Keratinocyte (primary cell): ENCODE data around the gene SLC25A42. TPM values are rescaled to one million over a fixed set of nuclear protein-coding genes. Genes with fewer than 3 reads are reported as not detected.

Experiments
- DNase-seq: peaks from one replicate; pipeline ENCODE4 v3.0.0-alpha.2; 2011; ENCODE audit warnings: low read depth, missing footprints, low spot score
- FAIRE-seq: peaks from 2 replicates; lab custom pipeline; 2011; peaks lifted over from hg19 to GRCh38; lab: Jason Lieb, UNC
- H2AFZ ChIP-seq: 2 replicates; pipeline ENCODE4 v1.6.0; 2012; ENCODE audit warnings: low read length, control low read depth, inconsistent platforms; ENCODE audit not compliant: control insufficient read depth
- H3K27ac ChIP-seq: 2 replicates; pipeline ENCODE4 v1.5.1; 2011; ENCODE audit warnings: low read length; ENCODE audit not compliant: control insufficient read depth, insufficient read depth
- H3K27me3 ChIP-seq: 3 replicates; pipeline ENCODE4 v1.6.0; 2011; ENCODE audit warnings: low read length; ENCODE audit not compliant: control insufficient read depth, insufficient read depth; ENCODE audit errors: extremely low read depth
- H3K36me3 ChIP-seq, 2 experiments: 2 replicates in 1 of 2; 3 replicates in 1 of 2; pipeline ENCODE4 v1.5.1; 2011; ENCODE audit warnings: low read length in 2 of 2, mild to moderate bottlenecking in 1 of 2; ENCODE audit not compliant: control insufficient read depth in 2 of 2, insufficient read depth in 2 of 2; ENCODE audit errors: extremely low read depth in 1 of 2
- H3K4me1 ChIP-seq: 3 replicates; pipeline ENCODE4 v1.5.1; 2011; ENCODE audit warnings: low read length; ENCODE audit not compliant: control insufficient read depth, insufficient read depth; ENCODE audit errors: extremely low read depth
- H3K4me2 ChIP-seq: 3 replicates; pipeline ENCODE4 v1.6.0; 2011; ENCODE audit warnings: low read depth, low read length; ENCODE audit not compliant: control insufficient read depth, insufficient read depth; ENCODE audit errors: extremely low read depth
- H3K4me3 ChIP-seq, 3 experiments: fragments of 200-600 bp in 1 of 3; sonication (generic) in 1 of 3; 2 replicates in 2 of 3; 3 replicates in 1 of 3; pipeline ENCODE4 v1.5.1; 2011 to 2016; ENCODE audit warnings: low read length in 3 of 3, mild to moderate bottlenecking in 3 of 3, control low read depth in 2 of 3, inconsistent platforms in 1 of 3, low read depth in 1 of 3, mixed read lengths in 1 of 3, mixed run types in 1 of 3, moderate library complexity in 1 of 3; ENCODE audit not compliant: control insufficient read depth in 2 of 3, insufficient read depth in 2 of 3; ENCODE audit errors: extremely low read depth in 1 of 3
- H3K79me2 ChIP-seq: 2 replicates; pipeline ENCODE4 v1.6.0; 2012; ENCODE audit warnings: low read length; ENCODE audit not compliant: control insufficient read depth, insufficient read depth
- H3K9ac ChIP-seq: 3 replicates; pipeline ENCODE4 v1.6.0; 2011; ENCODE audit warnings: low read length; ENCODE audit not compliant: control insufficient read depth, insufficient read depth; ENCODE audit errors: extremely low read depth
- H3K9me1 ChIP-seq: 3 replicates; pipeline ENCODE4 v1.6.0; 2011; ENCODE audit warnings: low read length; ENCODE audit not compliant: control insufficient read depth, insufficient read depth; ENCODE audit errors: extremely low read depth
- H3K9me3 ChIP-seq: 2 replicates; pipeline ENCODE4 v1.5.1; 2012; ENCODE audit warnings: low read depth, low read length; ENCODE audit not compliant: control insufficient read depth
- H4K20me1 ChIP-seq: 3 replicates; pipeline ENCODE4 v1.6.0; 2011; ENCODE audit warnings: low read length; ENCODE audit not compliant: control insufficient read depth, insufficient read depth; ENCODE audit errors: extremely low read depth
- CTCF ChIP-seq, 3 experiments: IDR thresholded peaks in 1 of 3; conservative IDR thresholded peaks in 1 of 3; optimal IDR thresholded peaks in 1 of 3; 2 replicates in 2 of 3; 3 replicates in 1 of 3; pipeline versions ENCODE3 to v1.5.1; 2011; ENCODE audit warnings: low read length in 3 of 3, mild to moderate bottlenecking in 3 of 3, moderate library complexity in 2 of 3, control low read depth in 1 of 3, inconsistent platforms in 1 of 3; ENCODE audit not compliant: insufficient read depth in 2 of 3; ENCODE audit errors: extremely low read depth in 1 of 3
- EZH2 ChIP-seq: IDR thresholded peaks from one replicate; pipeline ENCODE4 v1.6.1; 2012; ENCODE audit warnings: inconsistent platforms, mild to moderate bottlenecking, low read length, moderate library complexity
- dilution Hi-C: fragments of 300-500 bp; cut with MboI; formaldehyde crosslinking; loops from one replicate; pipeline ENCODE4 v1.7.0; 2020; ENCODE audit warnings: low sequenced_read_pairs; ENCODE audit not compliant: extremely low pct_ligation_motif_present
- polyA plus RNA-seq, 5 experiments: library from polyadenylated mRNA; depleted of rRNA in 3 of 5; stranded (reverse) in 3 of 5; stranded (forward) in 1 of 5; unstranded in 1 of 5; fragments of >200 nt; gene quantifications; 1 replicate in 1 of 5; 2 replicates in 3 of 5; 3 replicates in 1 of 5; pipeline versions ENCODE4 v1.2.1 to v1.2.3, GENCODE V29; 2011 to 2012; ENCODE audit warnings: missing spikeins in 2 of 5, low read depth in 1 of 5, low replicate concordance in 1 of 5

The SLC25A42 gene
- polyA plus RNA-seq, 1 donor (not counting 4 experiments of a cell fraction or from before 2014, with no cell fraction given): 1.2 TPM

GRCh38 chr19:19137556-19138108 is 73.8 kb downstream of the SLC25A42 start:
- peaks cover 3% of the 10 kb centered on the region for H3K79me2 ChIP-seq
- dilution Hi-C loops: no loop called here
- H3K27me3 ChIP-seq: no peaks in the 10 kb centered on the region
- no peaks in the 10 kb centered on the region for H3K36me3 ChIP-seq
- TF ChIP-seq EZH2 (no peak), CTCF (optimal IDR thresholded peaks at IDR 0.05 in 1 of 3, IDR thresholded peaks at IDR 0.05 in 1 of 3, conservative IDR thresholded peaks at IDR 0.05 in 1 of 3; ENCODE audit: extremely low read depth in 1 of 3, insufficient read depth in 2 of 3, low read length in 3 of 3) (no peak)
- FAIRE-seq (no peak), DNase-seq (no peak)
- no peaks in the 10 kb centered on the region for H4K20me1 ChIP-seq
- H3K9ac ChIP-seq: peak overlapping the region; percentile 85
- H3K4me1 ChIP-seq: peaks cover 6% of the 10 kb centered on the region
- H3K4me3 ChIP-seq: peak overlapping the region; percentile 81 to 83 (median 82)
- peaks cover under 1% of the 10 kb centered on the region for H3K9me3 ChIP-seq
- peak overlapping the region; percentile 69 for H3K4me2 ChIP-seq
- H2AFZ ChIP-seq: peak overlapping the region; percentile 90
- H3K27ac ChIP-seq: peak overlapping the region; percentile 72
- no peaks in the 10 kb centered on the region for H3K9me1 ChIP-seq

GRCh38 chr19:19138109-19138981 is 74.6 kb downstream of the SLC25A42 start, which contains the start of gene TMEM161A:
TMEM161A (minus strand) TSS chr19:19138478; CDS start chr19:19138428, 50 bp downstream.
- dilution Hi-C loops: no loop called here

More at GRCh38 chr19:19138109-19138981, 74.6 kb downstream of the SLC25A42 start, which contains the start of gene TMEM161A:
- H3K27ac ChIP-seq: peak within 1 kb of the TSS; percentile 72
- H3K27me3 ChIP-seq: no peaks in the 10 kb centered on the region
- peak within 1 kb of the TSS; percentile 90 for H2AFZ ChIP-seq
- peak; percentile 67 for FAIRE-seq
- H3K4me2 ChIP-seq: peak within 1 kb of the TSS; percentile 69
- peaks cover 3% of the 10 kb centered on the region for H3K79me2 ChIP-seq
- H3K36me3 ChIP-seq: no peaks in the 10 kb centered on the region
- no peaks in the 10 kb centered on the region for H3K9me3 ChIP-seq
- TF ChIP-seq EZH2: no peak
- TF ChIP-seq CTCF (optimal IDR thresholded peaks at IDR 0.05 in 1 of 3, IDR thresholded peaks at IDR 0.05 in 1 of 3, conservative IDR thresholded peaks at IDR 0.05 in 1 of 3; ENCODE audit: extremely low read depth in 1 of 3, insufficient read depth in 2 of 3, low read length in 3 of 3): no peak
- no peaks in the 10 kb centered on the region for H4K20me1 ChIP-seq
- peak; percentile 71 for DNase-seq
- peaks cover 6% of the 10 kb centered on the region for H3K4me1 ChIP-seq
- H3K9me1 ChIP-seq: no peaks in the 10 kb centered on the region
- peak within 1 kb of the TSS; percentile 81 to 83 (median 82) for H3K4me3 ChIP-seq
- peak within 1 kb of the TSS; percentile 85 for H3K9ac ChIP-seq
